Nephron (organoid): ENCODE results near the gene HABP2.

ENCODE experiments used
- H3K27ac Mint-ChIP-seq, 3 experiments: 2 replicates each; pipeline ENCODE4 v1.8.0; 2020; ENCODE audit warnings: mixed read lengths in 3 of 3, mild to moderate bottlenecking in 2 of 3, moderate library complexity in 1 of 3
- H3K27me3 Mint-ChIP-seq: 2 replicates; pipeline ENCODE4 v1.8.0; 2021; ENCODE audit warnings: low read depth, mild to moderate bottlenecking, moderate library complexity, mixed read lengths
- H3K36me3 Mint-ChIP-seq: 2 replicates; pipeline ENCODE4 v1.8.0; 2020; ENCODE audit warnings: low read depth, mixed read lengths
- H3K4me1 Mint-ChIP-seq: 2 replicates; pipeline ENCODE4 v1.8.0; 2020; ENCODE audit warnings: mixed read lengths
- H3K4me3 Mint-ChIP-seq, 3 experiments: 2 replicates each; pipeline ENCODE4 v1.8.0; 2020; ENCODE audit warnings: mild to moderate bottlenecking in 3 of 3, mixed read lengths in 3 of 3, moderate library complexity in 2 of 3
- H3K9me3 Mint-ChIP-seq: 2 replicates; pipeline ENCODE4 v1.8.0; 2020; ENCODE audit warnings: mixed read lengths
- TF ChIP-seq, protein P1 (sequence below), 3 experiments: fragments of 200-600 bp; sonication (generic); IDR thresholded peaks; one replicate each; pipeline ENCODE4 v1.5.0; 2021; ENCODE audit warnings: antibody characterized with exemption in 3 of 3; ENCODE audit not compliant: unreplicated experiment in 3 of 3

Gene HABP2

DNA sequence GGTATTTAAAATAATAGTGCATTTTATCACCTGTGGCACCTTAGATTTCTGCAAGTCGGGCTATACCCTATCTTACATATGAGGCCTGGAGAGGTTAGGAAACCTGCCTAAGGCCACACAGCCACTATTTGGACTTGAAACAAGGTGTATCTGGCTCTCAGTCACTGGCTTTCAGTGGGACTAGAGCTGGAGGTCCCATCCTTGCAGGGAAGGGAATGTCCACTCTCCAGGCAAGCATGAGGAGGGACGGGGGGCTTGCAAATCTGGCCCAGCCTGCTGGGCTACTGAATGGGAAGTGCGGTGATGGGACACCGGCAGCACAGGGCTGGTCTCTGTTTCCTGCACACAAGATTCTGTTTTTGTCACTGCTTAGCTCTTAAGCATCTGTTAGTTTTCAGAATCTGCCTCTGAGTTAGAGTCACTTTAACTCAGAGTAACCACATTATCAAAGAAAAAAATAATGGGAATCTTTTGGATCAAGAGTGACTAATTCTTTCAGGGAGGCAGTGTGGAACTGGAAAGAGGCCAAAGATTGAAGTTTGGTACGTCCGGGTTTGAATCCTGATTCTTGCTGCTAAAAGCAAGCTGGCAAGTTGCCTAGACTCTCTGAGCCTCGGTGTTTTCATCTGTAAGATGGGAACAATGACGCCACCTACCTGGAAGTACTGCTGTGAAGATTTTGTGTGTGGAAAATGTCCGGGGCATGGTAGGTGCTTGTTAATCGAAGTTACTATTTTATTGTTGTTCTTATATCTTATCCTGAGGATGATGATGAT lies 33.8 kb upstream of the HABP2 start:
- H3K9me3 Mint-ChIP-seq, result no peaks in the 10 kb centered on the region
- H3K4me3 Mint-ChIP-seq, result no peak overlapping the region
- H3K4me1 Mint-ChIP-seq, result peaks cover 38% of the 10 kb centered on the region
- peaks cover 4% of the 10 kb centered on the region for H3K27me3 Mint-ChIP-seq
- H3K36me3 Mint-ChIP-seq, result no peaks in the 10 kb centered on the region
- TF ChIP-seq, protein P1, sequence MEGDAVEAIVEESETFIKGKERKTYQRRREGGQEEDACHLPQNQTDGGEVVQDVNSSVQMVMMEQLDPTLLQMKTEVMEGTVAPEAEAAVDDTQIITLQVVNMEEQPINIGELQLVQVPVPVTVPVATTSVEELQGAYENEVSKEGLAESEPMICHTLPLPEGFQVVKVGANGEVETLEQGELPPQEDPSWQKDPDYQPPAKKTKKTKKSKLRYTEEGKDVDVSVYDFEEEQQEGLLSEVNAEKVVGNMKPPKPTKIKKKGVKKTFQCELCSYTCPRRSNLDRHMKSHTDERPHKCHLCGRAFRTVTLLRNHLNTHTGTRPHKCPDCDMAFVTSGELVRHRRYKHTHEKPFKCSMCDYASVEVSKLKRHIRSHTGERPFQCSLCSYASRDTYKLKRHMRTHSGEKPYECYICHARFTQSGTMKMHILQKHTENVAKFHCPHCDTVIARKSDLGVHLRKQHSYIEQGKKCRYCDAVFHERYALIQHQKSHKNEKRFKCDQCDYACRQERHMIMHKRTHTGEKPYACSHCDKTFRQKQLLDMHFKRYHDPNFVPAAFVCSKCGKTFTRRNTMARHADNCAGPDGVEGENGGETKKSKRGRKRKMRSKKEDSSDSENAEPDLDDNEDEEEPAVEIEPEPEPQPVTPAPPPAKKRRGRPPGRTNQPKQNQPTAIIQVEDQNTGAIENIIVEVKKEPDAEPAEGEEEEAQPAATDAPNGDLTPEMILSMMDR (IDR thresholded peaks at IDR 0.05; ENCODE audit: unreplicated experiment in 3 of 3), result no peak
- H3K27ac Mint-ChIP-seq, result peak overlapping the region in 1 of 3 experiments; percentile 29

DNA sequence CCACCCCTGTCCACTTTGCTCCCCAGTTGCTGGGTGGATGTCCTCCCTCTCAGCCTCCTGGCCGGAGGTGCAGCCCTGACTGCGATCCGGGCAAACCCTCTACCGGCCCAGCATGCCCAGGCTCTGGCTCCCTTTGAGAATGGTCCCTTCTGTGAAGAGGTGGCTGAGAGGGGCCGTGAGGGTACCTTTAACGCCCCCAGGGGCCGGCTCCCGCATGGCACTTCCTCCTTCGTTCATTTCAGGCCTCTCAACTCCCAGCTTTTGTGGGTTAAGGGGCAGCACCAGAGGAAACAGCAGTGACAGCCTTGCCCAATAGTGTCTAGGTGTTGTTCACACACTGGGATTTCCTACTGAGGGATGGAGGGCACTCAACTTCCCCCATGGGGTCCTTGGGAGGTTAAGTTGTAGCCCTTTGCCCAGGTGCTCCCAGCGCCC lies 33.2 kb upstream of the HABP2 start:
- Mint-ChIP-seq H3K4me3 (no peak overlapping the region), H3K36me3 (no peaks in the 10 kb centered on the region), H3K4me1 (peaks cover 38% of the 10 kb centered on the region), H3K27me3 (peaks cover 4% of the 10 kb centered on the region), H3K27ac (no peak overlapping the region), H3K9me3 (no peaks in the 10 kb centered on the region)
- TF ChIP-seq, protein P1 (IDR thresholded peaks at IDR 0.05; ENCODE audit: unreplicated experiment in 3 of 3), result no peak

DNA sequence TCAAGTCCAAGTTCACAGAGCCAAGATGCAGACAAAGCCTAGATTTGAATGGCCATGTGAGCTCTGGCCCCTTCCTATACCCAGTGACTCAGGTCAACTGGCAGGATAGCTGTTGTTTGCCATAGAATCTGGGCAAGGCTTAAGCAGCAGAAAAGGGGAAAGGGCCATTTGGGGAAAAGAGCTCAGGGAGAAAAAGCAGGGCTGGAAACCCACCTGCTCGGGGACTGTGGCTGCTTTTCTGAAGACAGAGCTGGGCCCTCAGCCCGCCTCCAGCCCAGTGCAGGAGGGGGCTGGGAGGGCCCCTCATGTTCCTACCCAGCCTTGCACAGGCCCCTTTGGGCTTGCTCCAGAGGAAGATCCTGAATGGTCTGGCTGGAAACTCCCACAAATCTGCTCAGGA lies 32.6 kb upstream of the HABP2 start:
- Mint-ChIP-seq H3K4me3 (no peak overlapping the region), H3K9me3 (no peaks in the 10 kb centered on the region)

DNA sequence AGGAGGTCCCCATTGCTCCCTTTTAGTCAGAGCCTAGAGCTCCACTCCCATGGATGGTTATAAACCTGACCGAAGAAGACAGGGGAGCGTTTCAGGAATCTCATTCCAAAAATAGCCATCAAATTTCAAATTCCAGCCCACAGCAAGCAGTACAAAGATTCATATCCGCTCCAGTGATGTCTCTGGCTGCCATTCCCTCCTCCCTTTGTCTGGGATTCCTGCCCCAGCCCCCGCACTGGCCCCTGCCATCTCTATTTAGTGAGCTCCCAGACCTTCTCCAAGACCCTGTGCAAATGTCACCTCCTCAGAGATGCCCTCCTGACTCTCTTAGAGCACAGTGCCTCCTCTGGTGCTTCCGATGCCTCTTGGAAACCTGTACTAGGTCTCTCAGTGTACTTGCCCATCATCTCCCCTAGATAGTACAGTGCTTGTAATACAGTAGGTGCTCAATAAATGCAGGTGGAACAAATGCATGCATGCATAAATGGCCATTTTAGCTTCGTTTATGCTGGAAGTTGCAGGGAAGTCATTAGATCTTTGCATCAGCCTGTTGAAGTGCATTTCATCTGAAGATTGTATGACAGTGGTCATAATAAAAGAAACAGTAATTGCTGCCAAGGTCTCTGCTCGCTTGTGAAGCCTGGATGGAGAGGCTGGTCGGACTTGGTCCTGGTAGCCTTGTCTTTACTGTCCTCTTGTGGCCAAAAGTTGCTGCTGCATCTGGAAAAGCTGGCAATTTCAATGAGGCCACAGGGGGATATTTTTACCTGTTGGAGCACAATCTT lies 32.0 kb upstream of the HABP2 start:
- Mint-ChIP-seq H3K27ac (peak overlapping the region in 2 of 3 experiments; percentile 73 to 75), H3K4me3 (no peak overlapping the region), H3K36me3 (no peaks in the 10 kb centered on the region), H3K4me1 (peaks cover 28% of the 10 kb centered on the region), H3K27me3 (peaks cover 4% of the 10 kb centered on the region), H3K9me3 (no peaks in the 10 kb centered on the region)
- TF ChIP-seq, protein P1 (IDR thresholded peaks at IDR 0.05; ENCODE audit: unreplicated experiment in 3 of 3), result peak; percentile 95 to 96 (median 96)

More for the DNA sequence above, 32.6 kb upstream of the HABP2 start:
- Mint-ChIP-seq H3K27me3 (peaks cover 4% of the 10 kb centered on the region), H3K4me1 (peaks cover 34% of the 10 kb centered on the region), H3K27ac (peak overlapping the region in 2 of 3 experiments; percentile 73 to 75), H3K36me3 (no peaks in the 10 kb centered on the region)
- TF ChIP-seq, protein P1 (IDR thresholded peaks at IDR 0.05; ENCODE audit: unreplicated experiment in 3 of 3), result no peak

DNA sequence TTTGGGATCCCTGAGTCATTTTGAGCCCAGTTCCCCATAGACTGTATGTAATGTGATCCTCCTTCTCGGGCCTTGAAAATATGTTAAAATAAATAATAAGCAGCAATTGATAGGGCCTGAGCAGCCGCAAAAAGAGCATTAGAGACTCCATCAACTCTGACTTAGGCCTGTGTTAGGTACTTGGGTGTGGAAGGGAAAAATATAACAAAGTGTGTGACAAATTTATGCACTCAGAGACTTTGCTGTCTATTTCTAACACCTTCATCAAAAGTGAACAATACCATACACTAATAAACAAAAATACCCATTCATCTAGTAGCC lies 31.4 kb upstream of the HABP2 start:
- H3K27me3 Mint-ChIP-seq, result peaks cover 5% of the 10 kb centered on the region
- no peaks in the 10 kb centered on the region for H3K36me3 Mint-ChIP-seq
- TF ChIP-seq, protein P1 (IDR thresholded peaks at IDR 0.05; ENCODE audit: unreplicated experiment in 3 of 3), result peak in 1 of 3 experiments; percentile 26
- no peak overlapping the region for H3K27ac Mint-ChIP-seq
- H3K4me3 Mint-ChIP-seq, result no peak overlapping the region
- peaks cover 29% of the 10 kb centered on the region for H3K4me1 Mint-ChIP-seq
- H3K9me3 Mint-ChIP-seq, result no peaks in the 10 kb centered on the region
